Neural crest cell (in vitro differentiated cells): ENCODE measurements around the gene UTS2R. TPM values are rescaled to one million over a fixed set of nuclear protein-coding genes. Genes with fewer than 3 reads are reported as not detected.

Experiments
- DNase-seq: peaks from one replicate; pipeline ENCODE4 v3.0.0; 2021; ENCODE audit warnings: low read depth, mixed read lengths, low spot score
- H3K27ac Mint-ChIP-seq: one replicate; pipeline ENCODE4 v1.8.0; 2021; ENCODE audit warnings: mild to moderate bottlenecking, mixed read lengths; ENCODE audit not compliant: unreplicated experiment
- H3K27me3 Mint-ChIP-seq: 2 replicates; pipeline ENCODE4 v1.8.0; 2021; ENCODE audit warnings: low read depth, mild to moderate bottlenecking, mixed read lengths
- H3K36me3 Mint-ChIP-seq: 2 replicates; pipeline ENCODE4 v1.8.0; 2021; ENCODE audit warnings: low read depth, mild to moderate bottlenecking, mixed read lengths
- H3K4me1 Mint-ChIP-seq: 2 replicates; pipeline ENCODE4 v1.8.0; 2021; ENCODE audit warnings: mixed read lengths
- H3K4me3 Mint-ChIP-seq: one replicate; pipeline ENCODE4 v1.8.0; 2021; ENCODE audit warnings: mild to moderate bottlenecking, mixed read lengths
- H3K9me3 Mint-ChIP-seq: 2 replicates; pipeline ENCODE4 v1.8.0; 2021; ENCODE audit warnings: mixed read lengths
- CTCF ChIP-seq: fragments of 200-600 bp; sonication (generic); conservative IDR thresholded peaks from 2 replicates; pipeline ENCODE4 v1.5.0; 2021; ENCODE audit warnings: antibody characterized with exemption, mild to moderate bottlenecking
- total RNA-seq: library from RNA; stranded (reverse); gene quantifications from 2 replicates; pipeline ENCODE4 v1.2.1, GENCODE V29; 2021

Gene UTS2R
- total RNA-seq, 1 donor from 2014 or later: not detected

- H3K4me1 Mint-ChIP-seq: peaks cover 8% of the 10 kb centered on the region
- H3K27ac Mint-ChIP-seq: peak overlapping the region; percentile 84
- TF ChIP-seq CTCF: no peak
- H3K9me3 Mint-ChIP-seq: no peaks in the 10 kb centered on the region
- H3K36me3 Mint-ChIP-seq: no peaks in the 10 kb centered on the region
- H3K27me3 Mint-ChIP-seq: peaks cover 3% of the 10 kb centered on the region
- DNase-seq: no peak
- no peak overlapping the region for H3K4me3 Mint-ChIP-seq
Measured at GRCh38 chr17:82361885-82362633, 9.5 kb upstream of the UTS2R start.

GRCh38 chr17:82365606-82366295 is 5.8 kb upstream of the UTS2R start:
- DNase-seq: no peak
- H3K4me3 Mint-ChIP-seq: no peak overlapping the region
- H3K4me1 Mint-ChIP-seq: peaks cover 11% of the 10 kb centered on the region
- no peak overlapping the region for H3K27ac Mint-ChIP-seq
- peaks cover 3% of the 10 kb centered on the region for H3K9me3 Mint-ChIP-seq
- H3K36me3 Mint-ChIP-seq: no peaks in the 10 kb centered on the region
- no peak for TF ChIP-seq CTCF
- peaks cover 21% of the 10 kb centered on the region for H3K27me3 Mint-ChIP-seq

- Mint-ChIP-seq H3K27ac (no peak overlapping the region), H3K4me3 (no peak overlapping the region), H3K27me3 (peaks cover 27% of the 10 kb centered on the region), H3K9me3 (peaks cover 3% of the 10 kb centered on the region), H3K4me1 (peaks cover 11% of the 10 kb centered on the region), H3K36me3 (no peaks in the 10 kb centered on the region)
- DNase-seq: no peak
- TF ChIP-seq CTCF: no peak
Measured at GRCh38 chr17:82366749-82367148, 4.8 kb upstream of the UTS2R start.

GRCh38 chr17:82367724-82368524 is 3.6 kb upstream of the UTS2R start:
- no peak for DNase-seq
- no peak for TF ChIP-seq CTCF
- Mint-ChIP-seq H3K27ac (no peak overlapping the region), H3K4me1 (peaks cover 17% of the 10 kb centered on the region), H3K27me3 (peaks cover 31% of the 10 kb centered on the region), H3K36me3 (no peaks in the 10 kb centered on the region), H3K4me3 (no peak overlapping the region), H3K9me3 (peaks cover 3% of the 10 kb centered on the region)

GRCh38 chr17:82369211-82369610 is 2.4 kb upstream of the UTS2R start:
- H3K9me3 Mint-ChIP-seq: peaks cover 3% of the 10 kb centered on the region
- H3K4me1 Mint-ChIP-seq: peaks cover 23% of the 10 kb centered on the region
- no peak overlapping the region for H3K27ac Mint-ChIP-seq
- H3K4me3 Mint-ChIP-seq: no peak overlapping the region
- no peak for DNase-seq
- peaks cover 38% of the 10 kb centered on the region for H3K27me3 Mint-ChIP-seq
- no peak for TF ChIP-seq CTCF
- no peaks in the 10 kb centered on the region for H3K36me3 Mint-ChIP-seq
